HepG2 (cell line): ENCODE data around the gene MTCH2. TPM values are rescaled to one million over a fixed set of nuclear protein-coding genes. Genes with fewer than 3 reads are reported as not detected.

Source experiments
- ARID2 ChIP-seq: sonication (generic); formaldehyde crosslinking; IDR thresholded peaks from 2 replicates; pipeline ENCODE4 v1.8.1; 2022; ENCODE audit warnings: mild to moderate bottlenecking, missing genetic modification reagents, borderline replicate concordance
- ATM ChIP-seq: fragments of 450-650 bp; IDR thresholded peaks from 2 replicates; pipeline ENCODE4 v1.7.1; 2017; ENCODE audit warnings: mild to moderate bottlenecking, borderline replicate concordance
- CEBPB ChIP-seq: IDR thresholded peaks from 2 replicates; pipeline ENCODE4 v1.6.1; 2011; ENCODE audit warnings: low read depth, low read length, improper control_type of control experiment, borderline replicate concordance
- HDAC1 ChIP-seq: sonication (generic); formaldehyde crosslinking; IDR thresholded peaks from 2 replicates; pipeline ENCODE4 v1.5.1; 2020; ENCODE audit warnings: mild to moderate bottlenecking, missing genetic modification reagents
- KLF13 ChIP-seq: sonication (generic); formaldehyde crosslinking; IDR thresholded peaks from 2 replicates; pipeline ENCODE4 v1.4.0; 2020; ENCODE audit warnings: mild to moderate bottlenecking, missing genetic modification reagents
- MED8 ChIP-seq: sonication (generic); formaldehyde crosslinking; IDR thresholded peaks from 2 replicates; pipeline ENCODE4 v1.8.1; 2023; ENCODE audit warnings: mild to moderate bottlenecking, missing genetic modification reagents; ENCODE audit not compliant: insufficient replicate concordance
- NCOA5 ChIP-seq: sonication (generic); formaldehyde crosslinking; IDR thresholded peaks from 2 replicates; pipeline ENCODE4 v1.4.0; 2020; ENCODE audit warnings: missing genetic modification reagents
- NONO ChIP-seq, 2 experiments: fragments of 450-650 bp in 1 of 2; sonication (generic) in 1 of 2; formaldehyde crosslinking in 1 of 2; IDR thresholded peaks in 1 of 2; conservative IDR thresholded peaks in 1 of 2; 2 replicates each; pipeline versions ENCODE4 v1.6.1 to v1.8.0; 2017 to 2022; ENCODE audit warnings: mild to moderate bottlenecking in 1 of 2, missing genetic modification reagents in 1 of 2, moderate library complexity in 1 of 2
- PLSCR1 ChIP-seq: sonication (generic); formaldehyde crosslinking; IDR thresholded peaks from 2 replicates; pipeline ENCODE4 v1.5.0; 2020; ENCODE audit warnings: missing genetic modification reagents, mild to moderate bottlenecking, borderline replicate concordance
- RBM22 ChIP-seq: fragments of 200-400 bp; formaldehyde crosslinking; optimal IDR thresholded peaks from 2 replicates; pipeline ENCODE3; 2017; ENCODE audit warnings: mild to moderate bottlenecking, low read length, moderate library complexity
- RBM39 ChIP-seq: fragments of 200-400 bp; formaldehyde crosslinking; IDR thresholded peaks from one replicate; pipeline ENCODE4 v1.6.1; 2018; ENCODE audit warnings: antibody characterized with exemption, mild to moderate bottlenecking, low read depth, low read length; ENCODE audit not compliant: poor library complexity, severe bottlenecking
- SIX4 ChIP-seq: sonication (generic); formaldehyde crosslinking; IDR thresholded peaks from 2 replicates; pipeline ENCODE4 v1.4.0; 2020; ENCODE audit warnings: missing genetic modification reagents
- SNAI1 ChIP-seq: sonication (generic); formaldehyde crosslinking; IDR thresholded peaks from 2 replicates; pipeline ENCODE4 v1.5.0; 2020; ENCODE audit warnings: mild to moderate bottlenecking, missing genetic modification reagents, borderline replicate concordance
- SNRNP70 ChIP-seq: fragments of 200-400 bp; formaldehyde crosslinking; IDR thresholded peaks from 2 replicates; pipeline ENCODE4 v1.6.1; 2017; ENCODE audit warnings: mild to moderate bottlenecking, low read depth, low read length, moderate library complexity
- ZFP1 ChIP-seq: IDR thresholded peaks from 2 replicates; pipeline ENCODE4 v1.6.1; 2016
- ZFP36L1 ChIP-seq: sonication (generic); formaldehyde crosslinking; IDR thresholded peaks from 2 replicates; pipeline ENCODE4 v1.8.0; 2022; ENCODE audit warnings: mild to moderate bottlenecking, missing genetic modification reagents, moderate library complexity
- ZFP82 ChIP-seq: sonication (generic); formaldehyde crosslinking; IDR thresholded peaks from 2 replicates; pipeline ENCODE4 v1.5.1; 2020; ENCODE audit warnings: mild to moderate bottlenecking, missing genetic modification reagents, borderline replicate concordance
- ZNF253 ChIP-seq: sonication (generic); formaldehyde crosslinking; IDR thresholded peaks from 2 replicates; pipeline ENCODE4 v1.8.0; 2022; ENCODE audit warnings: mild to moderate bottlenecking, missing genetic modification reagents, borderline replicate concordance
- ZNF350 ChIP-seq: sonication (generic); formaldehyde crosslinking; IDR thresholded peaks from 2 replicates; pipeline ENCODE4 v1.4.0; 2020; ENCODE audit warnings: mild to moderate bottlenecking, low read depth, missing genetic modification reagents, borderline replicate concordance
- ZNF468 ChIP-seq: sonication (generic); formaldehyde crosslinking; IDR thresholded peaks from 2 replicates; pipeline ENCODE4 v1.8.0; 2022; ENCODE audit warnings: mild to moderate bottlenecking, moderate library complexity, missing genetic modification reagents
- ZNF672 ChIP-seq: sonication (generic); formaldehyde crosslinking; IDR thresholded peaks from 2 replicates; pipeline ENCODE4 v1.8.1; 2022; ENCODE audit warnings: missing genetic modification reagents
- ZNF772 ChIP-seq: sonication (generic); formaldehyde crosslinking; IDR thresholded peaks from 2 replicates; pipeline ENCODE4 v1.5.0; 2020; ENCODE audit warnings: mild to moderate bottlenecking, missing genetic modification reagents
- polyA plus RNA-seq, 8 experiments: library from polyadenylated mRNA; depleted of rRNA in 3 of 8; stranded (reverse) in 7 of 8; unstranded in 1 of 8; fragments of >200 nt; fragmentation: Illumina TruSeq in 4 of 8; extraction: Trizol in 4 of 8; gene quantifications; 2 replicates each; pipeline versions ENCODE4 v1.2.1 to v1.2.3, GENCODE V29; 2011 to 2016; ENCODE audit warnings: low read depth in 4 of 8, missing spikeins in 1 of 8, mixed read lengths in 1 of 8; ENCODE audit not compliant: insufficient read depth in 1 of 8
- total RNA-seq, 5 experiments: library from RNA; depleted of rRNA; stranded (reverse); fragments of >200 nt; fragmentation: Illumina TruSeq; extraction: Trizol; gene quantifications; 2 replicates each; pipeline ENCODE4 v1.2.3, GENCODE V29; 2016; ENCODE audit warnings: low read depth in 1 of 5
- TF ChIP-seq, protein P1 (sequence below): sonication (generic); formaldehyde crosslinking; IDR thresholded peaks from 2 replicates; pipeline ENCODE4 v1.4.0; 2020; ENCODE audit warnings: missing genetic modification reagents, mild to moderate bottlenecking, borderline replicate concordance
- TF ChIP-seq, protein P2 (sequence below): fragments of 450-650 bp; IDR thresholded peaks from 2 replicates; pipeline ENCODE4 v1.6.1; 2017; ENCODE audit warnings: mild to moderate bottlenecking

MTCH2 gene
- total and polyA plus RNA-seq, 2 of the 13 experiments (the other 11 are each of a cell fraction or from before 2014, with no cell fraction given): 112 to 272 TPM

- TF ChIP-seq ZFP36L1 (CRISPR knock-in tag): 0 out of 2 replicates have a peak, but pooled peaks have one; percentile 67
- TF ChIP-seq ZNF350: peak; percentile 98
- TF ChIP-seq, protein P1, sequence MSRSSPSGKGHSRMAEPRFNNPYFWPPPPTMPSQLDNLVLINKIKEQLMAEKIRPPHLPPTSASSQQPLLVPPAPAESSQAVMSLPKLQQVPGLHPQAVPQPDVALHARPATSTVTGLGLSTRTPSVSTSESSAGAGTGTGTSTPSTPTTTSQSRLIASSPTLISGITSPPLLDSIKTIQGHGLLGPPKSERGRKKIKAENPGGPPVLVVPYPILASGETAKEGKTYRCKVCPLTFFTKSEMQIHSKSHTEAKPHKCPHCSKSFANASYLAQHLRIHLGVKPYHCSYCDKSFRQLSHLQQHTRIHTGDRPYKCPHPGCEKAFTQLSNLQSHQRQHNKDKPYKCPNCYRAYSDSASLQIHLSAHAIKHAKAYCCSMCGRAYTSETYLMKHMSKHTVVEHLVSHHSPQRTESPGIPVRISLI (CRISPR knock-in tag): peak; percentile 60
- peak; percentile 95 for TF ChIP-seq RBM39
- TF ChIP-seq ATM: no peak
- TF ChIP-seq ARID2: peak; percentile 93
- TF ChIP-seq, protein P2, sequence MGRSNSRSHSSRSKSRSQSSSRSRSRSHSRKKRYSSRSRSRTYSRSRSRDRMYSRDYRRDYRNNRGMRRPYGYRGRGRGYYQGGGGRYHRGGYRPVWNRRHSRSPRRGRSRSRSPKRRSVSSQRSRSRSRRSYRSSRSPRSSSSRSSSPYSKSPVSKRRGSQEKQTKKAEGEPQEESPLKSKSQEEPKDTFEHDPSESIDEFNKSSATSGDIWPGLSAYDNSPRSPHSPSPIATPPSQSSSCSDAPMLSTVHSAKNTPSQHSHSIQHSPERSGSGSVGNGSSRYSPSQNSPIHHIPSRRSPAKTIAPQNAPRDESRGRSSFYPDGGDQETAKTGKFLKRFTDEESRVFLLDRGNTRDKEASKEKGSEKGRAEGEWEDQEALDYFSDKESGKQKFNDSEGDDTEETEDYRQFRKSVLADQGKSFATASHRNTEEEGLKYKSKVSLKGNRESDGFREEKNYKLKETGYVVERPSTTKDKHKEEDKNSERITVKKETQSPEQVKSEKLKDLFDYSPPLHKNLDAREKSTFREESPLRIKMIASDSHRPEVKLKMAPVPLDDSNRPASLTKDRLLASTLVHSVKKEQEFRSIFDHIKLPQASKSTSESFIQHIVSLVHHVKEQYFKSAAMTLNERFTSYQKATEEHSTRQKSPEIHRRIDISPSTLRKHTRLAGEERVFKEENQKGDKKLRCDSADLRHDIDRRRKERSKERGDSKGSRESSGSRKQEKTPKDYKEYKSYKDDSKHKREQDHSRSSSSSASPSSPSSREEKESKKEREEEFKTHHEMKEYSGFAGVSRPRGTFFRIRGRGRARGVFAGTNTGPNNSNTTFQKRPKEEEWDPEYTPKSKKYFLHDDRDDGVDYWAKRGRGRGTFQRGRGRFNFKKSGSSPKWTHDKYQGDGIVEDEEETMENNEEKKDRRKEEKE: no peak
- TF ChIP-seq SIX4 (CRISPR knock-in tag): peak; percentile 74
- peak; percentile 94 for TF ChIP-seq MED8 (CRISPR knock-in tag)
- no peak for TF ChIP-seq NONO (IDR thresholded peaks at IDR 0.05)
- peak; percentile 98 for TF ChIP-seq NONO (CRISPR knock-in tag; conservative IDR thresholded peaks at IDR 0.05)
- peak; percentile 93; the same call in 1 of the 2 replicates for TF ChIP-seq ZNF772
- 0 out of 2 replicates have a peak, but pooled peaks have one; percentile 72 for TF ChIP-seq KLF13 (CRISPR knock-in tag)
- 0 out of 2 replicates have a peak, but pooled peaks have one; percentile 53 for TF ChIP-seq ZFP1 (CRISPR knock-in tag)
- no peak for TF ChIP-seq PLSCR1 (CRISPR knock-in tag)
- TF ChIP-seq ZFP82 (CRISPR knock-in tag): 0 out of 2 replicates have a peak, but pooled peaks have one; percentile 58
- TF ChIP-seq ZNF468 (CRISPR knock-in tag): no peak
- TF ChIP-seq HDAC1 (CRISPR knock-in tag): peak; percentile 98
- TF ChIP-seq CEBPB: no peak
- peak; percentile 73; the same call in 1 of the 2 replicates for TF ChIP-seq ZNF253 (CRISPR knock-in tag)
- TF ChIP-seq NCOA5 (CRISPR knock-in tag): no peak
- no peak for TF ChIP-seq SNAI1 (CRISPR knock-in tag)
- TF ChIP-seq RBM22: peak; percentile 98
- no peak; the same call in 1 of the 2 replicates for TF ChIP-seq ZNF672 (CRISPR knock-in tag)
- TF ChIP-seq SNRNP70: no peak
Measured at GRCh38 chr11:47578524-47579494, 63.5 kb downstream of the MTCH2 start, which contains the start of the genes KBTBD4 and NDUFS3 (continued).
